ENCODE data around the gene SMARCAD1.

DNA sequence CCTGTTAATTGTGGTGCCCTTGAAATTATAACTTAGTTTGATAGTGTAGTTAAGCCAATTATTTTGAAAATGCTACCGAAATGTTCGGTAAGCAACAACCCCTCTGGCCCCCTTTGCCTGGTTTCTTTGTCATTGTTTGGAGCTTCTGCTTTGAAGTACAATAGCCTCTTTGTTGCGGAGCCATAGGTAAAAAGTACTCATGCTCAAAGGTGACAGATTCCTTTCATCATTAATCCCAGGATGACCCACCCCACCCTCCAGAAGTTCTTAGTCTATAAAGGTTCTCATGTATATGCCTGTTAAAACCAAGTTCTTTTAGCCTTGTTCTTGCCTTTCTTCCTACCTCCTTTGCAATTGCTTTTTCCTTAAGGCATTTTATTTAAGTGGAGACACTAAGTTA is 42.4 kb upstream of the SMARCAD1 start:
- TF ChIP-seq, protein P1, sequence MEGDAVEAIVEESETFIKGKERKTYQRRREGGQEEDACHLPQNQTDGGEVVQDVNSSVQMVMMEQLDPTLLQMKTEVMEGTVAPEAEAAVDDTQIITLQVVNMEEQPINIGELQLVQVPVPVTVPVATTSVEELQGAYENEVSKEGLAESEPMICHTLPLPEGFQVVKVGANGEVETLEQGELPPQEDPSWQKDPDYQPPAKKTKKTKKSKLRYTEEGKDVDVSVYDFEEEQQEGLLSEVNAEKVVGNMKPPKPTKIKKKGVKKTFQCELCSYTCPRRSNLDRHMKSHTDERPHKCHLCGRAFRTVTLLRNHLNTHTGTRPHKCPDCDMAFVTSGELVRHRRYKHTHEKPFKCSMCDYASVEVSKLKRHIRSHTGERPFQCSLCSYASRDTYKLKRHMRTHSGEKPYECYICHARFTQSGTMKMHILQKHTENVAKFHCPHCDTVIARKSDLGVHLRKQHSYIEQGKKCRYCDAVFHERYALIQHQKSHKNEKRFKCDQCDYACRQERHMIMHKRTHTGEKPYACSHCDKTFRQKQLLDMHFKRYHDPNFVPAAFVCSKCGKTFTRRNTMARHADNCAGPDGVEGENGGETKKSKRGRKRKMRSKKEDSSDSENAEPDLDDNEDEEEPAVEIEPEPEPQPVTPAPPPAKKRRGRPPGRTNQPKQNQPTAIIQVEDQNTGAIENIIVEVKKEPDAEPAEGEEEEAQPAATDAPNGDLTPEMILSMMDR (IDR thresholded peaks at IDR 0.05), result no peak
- TF ChIP-seq EP300 (IDR thresholded peaks at IDR 0.05), result no peak

Measured in ovary (tissue), 3 donors.